IMR-90 (cell line): ENCODE measurements around the gene TEKT5. TPM values are rescaled to one million over a fixed set of nuclear protein-coding genes. Genes with fewer than 3 reads are reported as not detected.

Experiments
- ATAC-seq: fragments of 200-7000 bp; cut with Tn5 transposase; 2 replicates; pipeline ENCODE4 v1.9.1; 2020; ENCODE audit warnings: low read depth, mild to moderate bottlenecking, moderate library complexity
- BruUV-seq: library from RNA; stranded (reverse); fragments of 400-500 nt; replicated peaks from 2 replicates; lab custom pipeline; 2021; lab: Mats Ljungman, UMichigan
- CTCF ChIA-PET: fragments of 300-600 bp; formaldehyde crosslinking; extraction: SDS; loops from one replicate; lab custom pipeline; 2021; ENCODE audit warnings: antibody characterized with exemption; lab: Yijun Ruan, JAX
- POLR2A ChIA-PET: fragments of 300-600 bp; sonication (Branson Sonifier 250); formaldehyde crosslinking; loops from one replicate; lab custom pipeline; 2022; ENCODE audit warnings: antibody characterized with exemption; ENCODE audit not compliant: unreplicated experiment; lab: Charles Lee
- DNase-seq: peaks from one replicate; pipeline ENCODE4 v3.0.0; 2013
- H2AFZ ChIP-seq: replicated peaks from 2 replicates; pipeline ENCODE3; 2013; ENCODE audit warnings: low read length, mild to moderate bottlenecking; ENCODE audit not compliant: poor library complexity
- H2AK5ac ChIP-seq: 2 replicates; pipeline ENCODE4 v1.6.1; 2013; ENCODE audit warnings: low read depth, low read length, inconsistent platforms
- H2AK9ac ChIP-seq: replicated peaks from 2 replicates; pipeline ENCODE3; 2013; ENCODE audit warnings: mild to moderate bottlenecking, low read depth, low read length, moderate library complexity; ENCODE audit not compliant: poor library complexity
- H2BK120ac ChIP-seq: 2 replicates; pipeline ENCODE4 v1.6.1; 2013; ENCODE audit warnings: low read depth, low read length, inconsistent platforms
- H2BK15ac ChIP-seq: 3 replicates; pipeline ENCODE4 v1.6.1; 2013; ENCODE audit warnings: low read depth, low read length, inconsistent platforms
- H2BK20ac ChIP-seq: 2 replicates; pipeline ENCODE4 v1.6.1; 2013; ENCODE audit warnings: low read depth, mild to moderate bottlenecking, inconsistent platforms, low read length, moderate library complexity
- H2BK5ac ChIP-seq: 2 replicates; pipeline ENCODE4 v1.6.1; 2013; ENCODE audit warnings: mild to moderate bottlenecking, low read depth, low read length, inconsistent platforms; ENCODE audit not compliant: poor library complexity, severe bottlenecking
- H3K14ac ChIP-seq: replicated peaks from 2 replicates; pipeline ENCODE4 v1.6.1; 2013; ENCODE audit warnings: low read depth, low read length, inconsistent platforms
- H3K18ac ChIP-seq: 2 replicates; pipeline ENCODE4 v1.6.1; 2013; ENCODE audit warnings: low read depth, low read length, control low read depth
- H3K23ac ChIP-seq: 2 replicates; pipeline ENCODE4 v1.6.1; 2013; ENCODE audit warnings: low read depth, low read length, inconsistent platforms
- H3K27ac ChIP-seq: 2 replicates; pipeline ENCODE4 v1.5.1; 2013; ENCODE audit warnings: mild to moderate bottlenecking, control low read depth, low read length; ENCODE audit not compliant: insufficient read depth
- H3K27me3 ChIP-seq: 2 replicates; pipeline ENCODE4 v1.6.1; 2013; ENCODE audit warnings: low read length; ENCODE audit not compliant: control insufficient read depth, insufficient read depth
- H3K36me3 ChIP-seq: 2 replicates; pipeline ENCODE4 v1.6.1; 2013; ENCODE audit warnings: low read length, mixed read lengths; ENCODE audit not compliant: control insufficient read depth, insufficient read depth
- H3K4ac ChIP-seq: 2 replicates; pipeline ENCODE4 v1.6.1; 2013; ENCODE audit warnings: low read depth, low read length, inconsistent platforms
- H3K4me1 ChIP-seq: 2 replicates; pipeline ENCODE4 v1.6.1; 2013; ENCODE audit warnings: low read length, mixed read lengths; ENCODE audit not compliant: control insufficient read depth, insufficient read depth
- H3K4me2 ChIP-seq: 2 replicates; pipeline ENCODE4 v1.6.1; 2013; ENCODE audit warnings: low read depth, mild to moderate bottlenecking, control low read depth, low read length, moderate library complexity
- H3K4me3 ChIP-seq: 2 replicates; pipeline ENCODE4 v1.5.1; 2013; ENCODE audit warnings: low read depth, mild to moderate bottlenecking, control low read depth, low read length, moderate library complexity; ENCODE audit not compliant: insufficient read depth
- H3K56ac ChIP-seq: 2 replicates; pipeline ENCODE4 v1.6.1; 2013; ENCODE audit warnings: low read length, inconsistent platforms; ENCODE audit not compliant: insufficient read depth; ENCODE audit errors: extremely low read depth
- H3K79me1 ChIP-seq, 2 experiments: 2 replicates each; pipeline ENCODE4 v1.6.1; 2013; ENCODE audit warnings: low read length in 2 of 2, inconsistent platforms in 1 of 2, low read depth in 1 of 2
- H3K9ac ChIP-seq: 2 replicates; pipeline ENCODE4 v1.6.1; 2013; ENCODE audit warnings: low read depth, low read length, control low read depth
- H3K9me1 ChIP-seq: 2 replicates; pipeline ENCODE4 v1.6.1; 2013; ENCODE audit warnings: low read length, inconsistent platforms; ENCODE audit not compliant: insufficient read depth
- H3K9me3 ChIP-seq: 2 replicates; pipeline ENCODE4 v1.6.1; 2013; ENCODE audit warnings: low read length; ENCODE audit not compliant: control insufficient read depth, insufficient read depth
- H4K20me1 ChIP-seq: 2 replicates; pipeline ENCODE4 v1.6.1; 2013; ENCODE audit warnings: low read length, inconsistent platforms; ENCODE audit not compliant: insufficient read depth
- H4K5ac ChIP-seq: 2 replicates; pipeline ENCODE4 v1.6.1; 2013; ENCODE audit warnings: mild to moderate bottlenecking, low read depth, low read length, control low read depth
- H4K8ac ChIP-seq, 2 experiments: 2 replicates each; pipeline ENCODE4 v1.6.1; 2013; ENCODE audit warnings: low read depth in 2 of 2, low read length in 2 of 2, control low read depth in 1 of 2, inconsistent platforms in 1 of 2
- H4K91ac ChIP-seq: 2 replicates; pipeline ENCODE4 v1.6.1; 2013; ENCODE audit warnings: low read depth, low read length, inconsistent platforms; ENCODE audit not compliant: insufficient read depth
- CEBPB ChIP-seq: IDR thresholded peaks from 2 replicates; pipeline ENCODE4 v1.6.1; 2012; ENCODE audit warnings: low read depth, low read length, improper control_type of control experiment
- CHD1 ChIP-seq: IDR thresholded peaks from 2 replicates; pipeline ENCODE4 v1.6.1; 2012; ENCODE audit warnings: low read depth, low read length, improper control_type of control experiment
- CTCF ChIP-seq: conservative IDR thresholded peaks from 2 replicates; pipeline ENCODE4 v1.5.1; 2012; ENCODE audit warnings: mild to moderate bottlenecking, low read depth, low read length, improper control_type of control experiment
- MXI1 ChIP-seq: IDR thresholded peaks from 2 replicates; pipeline ENCODE4 v1.6.1; 2012; ENCODE audit warnings: low read depth, mild to moderate bottlenecking, low read length, moderate library complexity, borderline replicate concordance
- NFE2L2 ChIP-seq: fragments of 150-350 bp; IDR thresholded peaks from 2 replicates; pipeline ENCODE4 v1.6.1; 2016; ENCODE audit warnings: low read depth, mild to moderate bottlenecking, low read length
- POLR2A ChIP-seq: IDR thresholded peaks from 2 replicates; pipeline ENCODE4 v1.6.1; 2012; ENCODE audit warnings: mild to moderate bottlenecking, low read depth, low read length
- RAD21 ChIP-seq: IDR thresholded peaks from 2 replicates; pipeline ENCODE4 v1.6.1; 2012; ENCODE audit warnings: low read length, improper control_type of control experiment
- RCOR1 ChIP-seq: IDR thresholded peaks from 2 replicates; pipeline ENCODE4 v1.6.1; 2012; ENCODE audit warnings: mild to moderate bottlenecking, low read length, improper control_type of control experiment; ENCODE audit not compliant: insufficient replicate concordance
- SMC3 ChIP-seq: fragments of 150-350 bp; IDR thresholded peaks from 2 replicates; pipeline ENCODE4 v1.6.1; 2016; ENCODE audit warnings: low read depth, mild to moderate bottlenecking, antibody characterized with exemption, low read length, moderate library complexity
- USF2 ChIP-seq: fragments of 150-350 bp; IDR thresholded peaks from 2 replicates; pipeline ENCODE4 v1.6.1; 2017; ENCODE audit warnings: mild to moderate bottlenecking, antibody characterized with exemption, low read length, low read depth
- WGBS, 2 experiments: methylation state at CpG; one replicate each; pipeline versions ENCODE4 v1.1.5 to v1.1.7; 2013; ENCODE audit warnings: missing lambda C conversion rate in 2 of 2; ENCODE audit not compliant: insufficient read length in 1 of 2; ENCODE audit errors: extremely low coverage in 2 of 2; 5-methylcytosine and 5-hydroxymethylcytosine counted together
- dilution Hi-C: fragments of 300-500 bp; cut with HindIII; formaldehyde crosslinking; loops from one replicate; pipeline ENCODE4 v1.14.3; 2018; ENCODE audit warnings: low sequenced_read_pairs; ENCODE audit not compliant: unreplicated experiment
- in situ Hi-C: fragments of 300-500 bp; cut with MboI; formaldehyde crosslinking; loops from 3 replicates; pipeline ENCODE4 v1.14.3; 2019; ENCODE audit warnings: low sequenced_read_pairs, inconsistent platforms, mixed read lengths
- intact Hi-C: fragments of 100-400 bp; cut with micrococcal nuclease; formaldehyde crosslinking; loops from 2 replicates; pipeline ENCODE4 v1.10.0; 2022
- polyA plus RNA-seq, 3 experiments: library from polyadenylated mRNA; depleted of rRNA; stranded (reverse); fragments of >200 nt; gene quantifications; 2 replicates each; pipeline ENCODE4 v1.2.3, GENCODE V29; 2012; ENCODE audit warnings: low replicate concordance in 1 of 3
- total RNA-seq: library from RNA; depleted of rRNA; stranded (reverse); fragments of >200 nt; gene quantifications from 2 replicates; pipeline ENCODE4 v1.2.3, GENCODE V29; 2012

Gene TEKT5
- total and polyA plus RNA-seq, 2 of the 4 experiments (the other 2 are of a cell fraction), result 0.17 TPM; not detected in 1

DNA sequence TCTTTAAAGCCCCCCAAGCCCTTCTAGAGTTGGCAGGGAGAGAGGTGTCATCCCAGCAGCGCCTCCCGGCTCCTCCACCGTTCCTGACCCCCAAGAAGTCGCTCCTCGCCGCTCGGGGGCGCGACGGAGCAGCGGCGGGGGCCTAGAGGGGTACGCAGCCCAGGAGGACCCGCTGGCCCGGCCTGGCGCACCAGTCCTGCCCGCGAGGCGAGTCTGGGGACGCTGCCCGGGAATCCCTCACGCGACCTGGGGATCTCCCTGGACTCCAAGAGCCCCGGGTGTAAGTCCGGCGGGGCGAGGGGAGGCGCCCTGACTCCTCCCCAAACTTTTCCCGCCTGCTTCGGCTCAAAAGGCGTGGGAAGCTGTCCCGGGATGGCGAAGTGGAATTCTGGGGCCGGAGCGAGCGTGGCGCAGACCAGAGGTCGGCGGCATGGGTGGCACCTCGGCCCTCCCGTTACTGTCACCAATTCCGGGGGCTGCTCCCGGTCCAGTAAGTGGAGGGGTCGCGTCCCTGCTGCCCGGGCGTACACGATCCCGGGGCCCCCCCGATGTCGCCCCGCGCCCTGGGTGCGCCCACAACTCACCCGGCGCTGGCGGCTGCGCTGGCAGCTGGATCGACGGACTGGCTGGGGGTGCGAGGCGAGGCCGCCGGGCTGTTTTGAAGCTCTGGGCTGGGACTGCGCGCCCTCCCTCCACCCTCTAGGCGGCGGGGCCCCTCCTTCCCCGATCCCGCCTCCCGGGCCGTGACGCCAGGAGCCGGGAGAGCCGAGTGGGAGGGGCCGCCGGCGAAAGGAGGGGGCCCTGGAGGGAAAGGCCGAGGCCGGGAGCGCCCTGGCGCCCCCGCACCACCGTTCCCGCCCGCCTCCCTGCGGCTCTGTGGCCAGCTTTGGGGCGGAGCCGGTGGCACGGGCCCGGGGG, 114.5 kb downstream of the TEKT5 start, which contains the start of gene EMP2 (continued):
- peak; percentile 57 for TF ChIP-seq CTCF

DNA sequence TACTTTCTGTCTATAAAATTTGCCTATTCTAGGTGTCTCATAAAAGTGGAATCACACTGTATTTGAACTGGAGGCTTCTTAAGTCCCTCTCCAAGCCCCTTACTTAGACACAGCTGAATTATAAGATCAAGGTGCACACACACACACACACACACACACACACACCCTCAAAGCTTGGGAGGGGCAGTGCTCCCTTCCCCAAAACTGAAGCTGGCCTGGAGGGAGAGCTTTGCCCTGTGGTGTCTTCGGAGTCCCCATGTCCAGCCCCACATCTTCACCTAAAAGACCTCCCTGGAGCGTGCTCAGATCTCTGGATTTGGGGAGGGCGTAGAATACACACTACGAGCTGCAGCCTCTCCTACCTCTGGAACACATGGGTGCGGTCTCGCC, 115.2 kb downstream of the TEKT5 start:
- Histone ChIP-seq H3K56ac (no peak overlapping the region; the same call in 1 of the 2 replicates), H2AFZ (peak overlapping the region; percentile 97), H3K27ac (peak overlapping the region; percentile 8; the same call in 1 of the 2 replicates), H3K14ac (peak overlapping the region; percentile 22), H2BK120ac (no peak overlapping the region), H3K23ac (no peak overlapping the region), H2BK5ac (no peak overlapping the region), H2AK5ac (no peak overlapping the region; the same call in 1 of the 2 replicates), H4K20me1 (peaks cover 4% of the 10 kb centered on the region; the same call in 1 of the 2 replicates), H4K8ac (no peak overlapping the region; a peak in 1 of 4 replicates), H3K9me3 (no peaks in the 10 kb centered on the region), H2BK15ac (no peak overlapping the region), H4K5ac (no peak overlapping the region), H2BK20ac (no peak overlapping the region), H3K4me2 (peak overlapping the region; percentile 88), H3K4ac (no peak overlapping the region; the same call in 1 of the 2 replicates), H3K79me1 (peaks cover 15 to 48% of the 10 kb centered on the region in 2 experiments), H3K9ac (peak overlapping the region; percentile 61), H3K18ac (no peak overlapping the region), H3K27me3 (no peaks in the 10 kb centered on the region), H3K4me1 (peaks cover 28% of the 10 kb centered on the region), H3K9me1 (peaks cover 18% of the 10 kb centered on the region; the same call in 1 of the 2 replicates), H2AK9ac (peak overlapping the region; percentile 85), H4K91ac (no peak overlapping the region; the same call in 1 of the 2 replicates), H3K4me3 (peak overlapping the region; percentile 70), H3K36me3 (no peaks in the 10 kb centered on the region)
- no CpG with 5 or more reads among the region's 6 CpGs for WGBS, 2 experiments
- no peak for ATAC-seq
- no TSS peak for BruUV-seq
- in situ Hi-C loops (no loop called here), intact Hi-C loops (no loop called here), dilution Hi-C loops (no loop called here)
- CTCF ChIA-PET, result interaction anchor here (0.5 kb wide), 1 partner anchor 89 kb away, joined by 3 read pairs; no protein-coding TSS in a partner anchor
- no peak for DNase-seq
- POLR2A ChIA-PET, result no interaction called here
- no peak for TF ChIP-seq CHD1
- TF ChIP-seq CEBPB, result no peak
- TF ChIP-seq NFE2L2, result no peak
- TF ChIP-seq RAD21, result no peak
- TF ChIP-seq USF2, result no peak
- no peak for TF ChIP-seq RCOR1
- no peak for TF ChIP-seq MXI1
- TF ChIP-seq POLR2A, result no peak
- TF ChIP-seq SMC3, result no peak
- no peak for TF ChIP-seq CTCF
